ENCODE data around the gene TRANK1. TPM values are rescaled to one million over a fixed set of nuclear protein-coding genes. Genes with fewer than 3 reads are reported as not detected.

TRANK1 gene
- total RNA-seq, 6 donors from 2014 or later = 10.6 to 39.8 (median 28.1) TPM

DNA sequence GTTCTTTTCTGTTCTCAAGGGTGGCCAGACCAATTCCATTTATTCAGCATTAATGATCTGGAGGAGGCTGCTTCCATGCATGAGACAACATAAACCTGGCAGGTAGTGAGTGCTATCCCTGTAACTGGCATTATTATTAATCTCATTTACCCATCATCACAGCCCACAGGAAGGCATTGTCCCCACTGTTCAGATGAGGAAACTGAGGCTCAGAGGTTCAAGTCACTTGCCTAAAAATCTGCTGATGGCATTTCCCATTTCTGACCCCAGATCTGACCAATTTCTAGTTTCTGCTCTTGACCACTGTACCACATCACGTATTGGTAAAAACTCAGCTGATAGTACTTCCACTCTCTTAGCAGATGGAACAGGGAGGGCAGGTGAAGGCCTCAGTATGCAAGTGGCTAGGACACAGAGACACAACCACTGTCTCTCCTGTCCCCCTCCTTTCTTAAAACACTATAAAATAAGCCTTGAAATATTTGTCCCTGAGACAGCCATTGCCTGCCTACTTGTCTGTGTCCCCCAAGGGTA, 36.1 kb downstream of the TRANK1 start:
- WGBS, 2 donors = 69 to 86% methylated on average over 1 of the region's 1 CpG
- DNase-seq (no peak), ATAC-seq (ENCODE audit: low FRiP score in 2 of 2) (no peak)
- Histone ChIP-seq H3K36me3 (no peaks in the 10 kb centered on the region), H3K27me3 (no peaks in the 10 kb centered on the region), H3K9me3 (no peaks in the 10 kb centered on the region), H3K4me3 (peak overlapping the region in 3 of 4 donors; percentile 50 to 68 (median 59)), H3K27ac (peak overlapping the region; percentile 82 to 90 (median 90)), H3K4me1 (peaks cover 41 to 59% (median 44%) of the 10 kb centered on the region in 4 donors)
- TF ChIP-seq EP300 (IDR thresholded peaks at IDR 0.05) = no peak
- TF ChIP-seq, protein P1, sequence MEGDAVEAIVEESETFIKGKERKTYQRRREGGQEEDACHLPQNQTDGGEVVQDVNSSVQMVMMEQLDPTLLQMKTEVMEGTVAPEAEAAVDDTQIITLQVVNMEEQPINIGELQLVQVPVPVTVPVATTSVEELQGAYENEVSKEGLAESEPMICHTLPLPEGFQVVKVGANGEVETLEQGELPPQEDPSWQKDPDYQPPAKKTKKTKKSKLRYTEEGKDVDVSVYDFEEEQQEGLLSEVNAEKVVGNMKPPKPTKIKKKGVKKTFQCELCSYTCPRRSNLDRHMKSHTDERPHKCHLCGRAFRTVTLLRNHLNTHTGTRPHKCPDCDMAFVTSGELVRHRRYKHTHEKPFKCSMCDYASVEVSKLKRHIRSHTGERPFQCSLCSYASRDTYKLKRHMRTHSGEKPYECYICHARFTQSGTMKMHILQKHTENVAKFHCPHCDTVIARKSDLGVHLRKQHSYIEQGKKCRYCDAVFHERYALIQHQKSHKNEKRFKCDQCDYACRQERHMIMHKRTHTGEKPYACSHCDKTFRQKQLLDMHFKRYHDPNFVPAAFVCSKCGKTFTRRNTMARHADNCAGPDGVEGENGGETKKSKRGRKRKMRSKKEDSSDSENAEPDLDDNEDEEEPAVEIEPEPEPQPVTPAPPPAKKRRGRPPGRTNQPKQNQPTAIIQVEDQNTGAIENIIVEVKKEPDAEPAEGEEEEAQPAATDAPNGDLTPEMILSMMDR (IDR thresholded peaks at IDR 0.05) = no peak
- TF ChIP-seq POLR2AphosphoS5 (IDR thresholded peaks at IDR 0.05) = no peak
- no peak for TF ChIP-seq POLR2A (IDR thresholded peaks at IDR 0.05)

DNA sequence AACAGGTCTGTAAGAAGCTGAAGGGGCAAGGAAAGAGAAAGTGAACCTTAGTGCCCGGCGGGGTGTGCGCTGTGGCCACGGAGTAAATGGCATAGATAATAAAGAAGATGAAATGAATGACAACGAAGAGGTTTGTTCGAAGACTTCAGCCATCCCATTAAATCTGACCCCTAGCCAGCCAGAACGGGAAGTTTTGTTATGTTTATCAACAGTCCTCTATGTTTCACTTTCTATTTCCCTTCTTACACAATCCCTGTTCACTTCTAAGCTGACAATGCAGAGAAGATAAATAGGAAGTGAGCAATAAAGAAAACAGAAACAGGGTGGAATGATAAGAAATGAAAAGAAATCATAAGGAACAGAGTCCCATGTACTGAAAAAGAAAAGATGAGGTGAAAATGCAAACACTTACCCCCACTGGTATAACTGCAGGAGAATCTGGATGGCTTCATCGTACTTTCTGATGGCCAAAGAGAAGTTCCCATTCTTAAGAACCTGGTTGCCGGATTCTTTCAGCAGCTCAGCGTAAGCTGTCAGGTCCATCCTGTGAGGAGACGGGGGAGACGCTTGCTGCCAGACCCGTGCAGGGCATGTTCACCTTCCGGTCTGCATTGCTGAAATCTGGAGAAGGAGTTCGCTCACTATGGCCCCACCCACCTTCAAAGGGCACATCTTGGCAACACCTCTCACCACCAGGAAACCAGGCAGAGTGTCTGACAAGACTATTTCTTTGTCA, 36.8 kb downstream of the TRANK1 start:
- Histone ChIP-seq H3K4me1 (peaks cover 39 to 57% (median 42%) of the 10 kb centered on the region in 4 donors), H3K36me3 (no peaks in the 10 kb centered on the region), H3K9me3 (no peaks in the 10 kb centered on the region), H3K4me3 (peak overlapping the region; percentile 22 to 68 (median 54)), H3K27me3 (no peaks in the 10 kb centered on the region), H3K27ac (peak overlapping the region; percentile 82 to 90 (median 90))
- TF ChIP-seq, protein P1 (IDR thresholded peaks at IDR 0.05) = no peak
- TF ChIP-seq EP300 (IDR thresholded peaks at IDR 0.05) (peak in 2 of 4 donors; percentile 3 to 50), POLR2A (IDR thresholded peaks at IDR 0.05) (peak in 1 of 4 donors; percentile 57), POLR2AphosphoS5 (IDR thresholded peaks at IDR 0.05) (peak; percentile 57 to 70)
- WGBS, 2 donors = 9 to 17% methylated on average over 15 of the region's 15 CpGs
- ATAC-seq (ENCODE audit: low FRiP score in 2 of 2) (peak; percentile 82 to 87), DNase-seq (peak in 1 of 2 donors; percentile 85)

DNA sequence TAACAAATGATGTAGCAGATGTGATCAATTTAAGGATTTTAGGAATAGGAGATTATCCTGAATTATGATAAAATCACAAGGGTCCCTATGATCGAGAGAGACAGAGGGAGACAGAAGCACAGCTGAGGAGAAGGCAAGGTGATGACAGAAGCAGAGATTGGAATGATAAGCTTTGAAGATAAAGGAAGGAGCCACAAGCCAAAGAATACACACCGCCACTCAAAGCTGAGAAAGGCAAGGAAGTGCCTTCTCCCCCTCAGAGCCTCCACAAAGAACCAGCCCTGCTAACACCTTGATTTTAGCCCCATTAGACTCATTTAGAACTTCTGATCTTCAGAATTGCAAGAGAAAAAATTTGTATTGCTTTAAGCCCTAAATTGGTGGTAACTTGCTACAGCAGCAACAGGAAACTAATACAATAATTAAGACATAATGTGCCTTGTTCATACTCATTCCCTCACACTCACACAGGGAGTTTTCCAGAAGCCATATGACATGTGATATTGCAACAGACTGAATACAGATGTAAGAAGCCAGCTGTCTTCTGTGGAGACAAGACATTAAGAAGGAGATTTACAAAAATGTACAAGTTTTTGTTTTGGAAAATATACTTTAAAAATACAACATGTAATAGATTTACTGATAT, 38.2 kb downstream of the TRANK1 start:
- peak in 1 of 2 donors; percentile 59 for ATAC-seq (ENCODE audit: low FRiP score in 2 of 2)
- Histone ChIP-seq H3K27me3 (no peaks in the 10 kb centered on the region), H3K4me3 (peak overlapping the region in 1 of 4 donors; percentile 68), H3K4me1 (peaks cover 28 to 43% (median 28%) of the 10 kb centered on the region in 4 donors), H3K9me3 (no peaks in the 10 kb centered on the region), H3K27ac (peak overlapping the region; percentile 36 to 90 (median 90)), H3K36me3 (peaks cover 0 to 5% (median 3%) of the 10 kb centered on the region in 4 donors)
- no peak for DNase-seq
- TF ChIP-seq POLR2AphosphoS5 (IDR thresholded peaks at IDR 0.05) (no peak), EP300 (IDR thresholded peaks at IDR 0.05) (peak in 1 of 4 donors; percentile 44), POLR2A (IDR thresholded peaks at IDR 0.05) (no peak)
- TF ChIP-seq, protein P1 (IDR thresholded peaks at IDR 0.05) = no peak
- WGBS, 2 donors = 57 to 66% methylated on average over 2 of the region's 2 CpGs

DNA sequence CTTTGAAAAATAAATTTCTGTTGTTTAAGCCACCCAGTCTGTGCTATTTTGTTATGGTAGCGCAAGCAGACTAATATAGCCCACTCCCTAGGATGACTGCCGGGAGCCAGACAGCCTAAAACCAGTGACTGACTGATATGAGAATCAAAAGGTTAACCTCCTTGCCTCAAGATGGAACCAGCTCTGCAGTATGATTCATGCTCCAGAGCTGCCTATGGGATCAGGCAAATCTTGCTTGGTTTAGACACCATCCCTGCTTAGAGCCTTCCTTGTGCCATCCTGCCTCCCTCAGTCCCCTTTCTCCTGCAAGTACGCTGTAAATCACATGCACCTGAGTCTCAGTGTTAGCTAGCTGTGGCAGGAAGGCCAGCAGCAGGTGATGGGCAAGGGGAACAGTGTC, 39.3 kb downstream of the TRANK1 start:
- Histone ChIP-seq H3K27me3 (no peaks in the 10 kb centered on the region), H3K27ac (peak overlapping the region in 3 of 4 donors; percentile 90), H3K36me3 (peaks cover 0 to 5% (median 3%) of the 10 kb centered on the region in 4 donors), H3K4me1 (peaks cover 27 to 43% (median 28%) of the 10 kb centered on the region in 4 donors), H3K9me3 (no peaks in the 10 kb centered on the region), H3K4me3 (no peak overlapping the region)
- DNase-seq = no peak
- WGBS, 2 donors = 96 to 100% methylated on average over 3 of the region's 3 CpGs
- no peak for TF ChIP-seq POLR2AphosphoS5 (IDR thresholded peaks at IDR 0.05)
- TF ChIP-seq EP300 (IDR thresholded peaks at IDR 0.05) = no peak
- TF ChIP-seq, protein P1 (IDR thresholded peaks at IDR 0.05) = no peak
- no peak for TF ChIP-seq POLR2A (IDR thresholded peaks at IDR 0.05)
- no peak for ATAC-seq (ENCODE audit: low FRiP score in 2 of 2)

All from upper lobe of left lung (tissue), 6 donors.